Measurements from ENCODE around the gene EDC4.

GRCh38 chr16:67846063-67846319, 26.9 kb upstream of the EDC4 start:
- TF ChIP-seq, protein P1, sequence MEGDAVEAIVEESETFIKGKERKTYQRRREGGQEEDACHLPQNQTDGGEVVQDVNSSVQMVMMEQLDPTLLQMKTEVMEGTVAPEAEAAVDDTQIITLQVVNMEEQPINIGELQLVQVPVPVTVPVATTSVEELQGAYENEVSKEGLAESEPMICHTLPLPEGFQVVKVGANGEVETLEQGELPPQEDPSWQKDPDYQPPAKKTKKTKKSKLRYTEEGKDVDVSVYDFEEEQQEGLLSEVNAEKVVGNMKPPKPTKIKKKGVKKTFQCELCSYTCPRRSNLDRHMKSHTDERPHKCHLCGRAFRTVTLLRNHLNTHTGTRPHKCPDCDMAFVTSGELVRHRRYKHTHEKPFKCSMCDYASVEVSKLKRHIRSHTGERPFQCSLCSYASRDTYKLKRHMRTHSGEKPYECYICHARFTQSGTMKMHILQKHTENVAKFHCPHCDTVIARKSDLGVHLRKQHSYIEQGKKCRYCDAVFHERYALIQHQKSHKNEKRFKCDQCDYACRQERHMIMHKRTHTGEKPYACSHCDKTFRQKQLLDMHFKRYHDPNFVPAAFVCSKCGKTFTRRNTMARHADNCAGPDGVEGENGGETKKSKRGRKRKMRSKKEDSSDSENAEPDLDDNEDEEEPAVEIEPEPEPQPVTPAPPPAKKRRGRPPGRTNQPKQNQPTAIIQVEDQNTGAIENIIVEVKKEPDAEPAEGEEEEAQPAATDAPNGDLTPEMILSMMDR (IDR thresholded peaks at IDR 0.05): no peak
- no peak for TF ChIP-seq POLR2AphosphoS5 (IDR thresholded peaks at IDR 0.05)
- TF ChIP-seq EP300 (IDR thresholded peaks at IDR 0.05): no peak
- no peak for TF ChIP-seq POLR2A (IDR thresholded peaks at IDR 0.05)

All from gastroesophageal sphincter (tissue), 3 donors.